CD14-positive monocyte (primary cell): ENCODE data around the gene DDX5. TPM values are rescaled to one million over a fixed set of nuclear protein-coding genes. Genes with fewer than 3 reads are reported as not detected.
A peak's percentile ranks its signal among the peaks of the same experiment; 100 is the strongest.
"Not testable (repeated sequence)": the region's sequence is repeated elsewhere in the genome, so short reads cannot be mapped to it uniquely, and the experiment has no call there.

Experiments used
- DNase-seq, 3 donors: peaks; one replicate each; pipeline ENCODE4 v3.0.0-alpha.2; 2011 to 2022
- H2AFZ ChIP-seq: 2 replicates; pipeline ENCODE4 v1.6.0; 2012; ENCODE audit warnings: mild to moderate bottlenecking, low read depth, low read length, inconsistent platforms; ENCODE audit not compliant: insufficient read depth, poor library complexity, severe bottlenecking
- H3K27ac ChIP-seq, 2 donors: 1 replicate in 1 of 2; 2 replicates in 1 of 2; pipeline ENCODE4 v1.5.1; 2012 to 2013; ENCODE audit warnings: low read length in 2 of 2, control low read depth in 1 of 2, inconsistent platforms in 1 of 2, low read depth in 1 of 2, mild to moderate bottlenecking in 1 of 2
- H3K27me3 ChIP-seq, 2 donors: one replicate each; pipeline versions ENCODE4 v1.6.0 to v1.6.1; 2011 to 2013; ENCODE audit warnings: low read length in 2 of 2; ENCODE audit not compliant: control insufficient read depth in 2 of 2, insufficient read depth in 2 of 2
- H3K36me3 ChIP-seq, 2 donors: replicated peaks in 1 of 2; 1 replicate in 1 of 2; 2 replicates in 1 of 2; pipeline versions ENCODE4 v1.5.1 to v1.6.1; 2012 to 2013; ENCODE audit warnings: low read length in 2 of 2, control low read depth in 1 of 2, inconsistent platforms in 1 of 2, mild to moderate bottlenecking in 1 of 2; ENCODE audit not compliant: insufficient read depth in 2 of 2, control insufficient read depth in 1 of 2
- H3K4me1 ChIP-seq, 2 donors: 1 replicate in 1 of 2; 2 replicates in 1 of 2; pipeline versions ENCODE4 v1.5.1 to v1.6.1; 2012 to 2013; ENCODE audit warnings: low read length in 2 of 2, control low read depth in 1 of 2, inconsistent platforms in 1 of 2, mild to moderate bottlenecking in 1 of 2, moderate library complexity in 1 of 2; ENCODE audit not compliant: insufficient read depth in 2 of 2, control insufficient read depth in 1 of 2
- H3K4me2 ChIP-seq: replicated peaks from 2 replicates; pipeline ENCODE3; 2012; ENCODE audit warnings: low read length, moderate library complexity, mild to moderate bottlenecking; ENCODE audit not compliant: poor library complexity, severe bottlenecking; ENCODE audit errors: extremely low read depth
- H3K4me3 ChIP-seq, 3 experiments: fragments of 200-600 bp in 1 of 3; sonication (generic) in 1 of 3; replicated peaks in 1 of 3; 1 replicate in 2 of 3; 2 replicates in 1 of 3; pipeline ENCODE4 v1.5.1; 2011 to 2013; ENCODE audit warnings: low read length in 3 of 3, mild to moderate bottlenecking in 3 of 3, control low read depth in 2 of 3, low read depth in 2 of 3, inconsistent platforms in 1 of 3, moderate library complexity in 1 of 3
- H3K79me2 ChIP-seq: 2 replicates; pipeline ENCODE4 v1.6.0; 2012; ENCODE audit warnings: mild to moderate bottlenecking, control low read depth, inconsistent platforms, low read length, moderate library complexity; ENCODE audit not compliant: insufficient read depth
- H3K9ac ChIP-seq: 2 replicates; pipeline ENCODE4 v1.6.0; 2017; ENCODE audit warnings: low read length, mild to moderate bottlenecking; ENCODE audit not compliant: insufficient read depth, poor library complexity, severe bottlenecking
- H3K9me3 ChIP-seq, 2 donors: replicated peaks in 1 of 2; 1 replicate in 1 of 2; 2 replicates in 1 of 2; pipeline versions ENCODE4 v1.5.1 to v1.6.1; 2012 to 2013; ENCODE audit warnings: low read length in 2 of 2, control low read depth in 1 of 2; ENCODE audit not compliant: control insufficient read depth in 1 of 2, insufficient read depth in 1 of 2
- H4K20me1 ChIP-seq: 2 replicates; pipeline ENCODE4 v1.6.0; 2012; ENCODE audit warnings: mild to moderate bottlenecking, low read length, control low read depth, moderate library complexity; ENCODE audit not compliant: insufficient read depth
- H3K27ac Mint-ChIP-seq, 7 donors: one replicate each; pipeline ENCODE4 v1.8.0; 2020; ENCODE audit warnings: mild to moderate bottlenecking in 7 of 7, mixed read lengths in 7 of 7, moderate library complexity in 6 of 7, inconsistent platforms in 2 of 7
- H3K27me3 Mint-ChIP-seq, 3 donors: one replicate each; pipeline ENCODE4 v1.8.0; 2021 to 2022; ENCODE audit warnings: low read depth in 3 of 3, mild to moderate bottlenecking in 3 of 3, mixed read lengths in 3 of 3, moderate library complexity in 3 of 3, inconsistent platforms in 1 of 3
- H3K36me3 Mint-ChIP-seq, 2 donors: one replicate each; pipeline ENCODE4 v1.8.0; 2020; ENCODE audit warnings: mixed read lengths in 2 of 2, inconsistent platforms in 1 of 2, mild to moderate bottlenecking in 1 of 2
- H3K4me1 Mint-ChIP-seq: one replicate; pipeline ENCODE4 v1.8.0; 2020; ENCODE audit warnings: mild to moderate bottlenecking, mixed read lengths
- H3K4me3 Mint-ChIP-seq, 2 donors: one replicate each; pipeline ENCODE4 v1.8.0; 2020; ENCODE audit warnings: mild to moderate bottlenecking in 2 of 2, mixed read lengths in 2 of 2, moderate library complexity in 1 of 2
- H3K9me3 Mint-ChIP-seq, 7 donors: one replicate each; pipeline ENCODE4 v1.8.0; 2020 to 2022; ENCODE audit warnings: mixed read lengths in 7 of 7, mild to moderate bottlenecking in 6 of 7, moderate library complexity in 6 of 7, inconsistent platforms in 2 of 7
- WGBS: methylation state at CpG from one replicate; pipeline ENCODE4 v1.1.5; 2013; ENCODE audit warnings: missing lambda C conversion rate; ENCODE audit not compliant: insufficient coverage; 5-methylcytosine and 5-hydroxymethylcytosine counted together
- intact Hi-C, 2 donors: fragments of 100-400 bp; cut with micrococcal nuclease; formaldehyde crosslinking; loops; one replicate each; pipeline versions ENCODE4 v1.15.0 to v1.15.1; 2023
- polyA plus RNA-seq, 3 donors: library from polyadenylated mRNA; depleted of rRNA in 1 of 3; unstranded in 2 of 3; stranded (reverse) in 1 of 3; fragments of 300-500 nt in 2 of 3; fragments of >200 nt in 1 of 3; fragmentation: Illumina TruSeq in 2 of 3; gene quantifications; 1 replicate in 2 of 3; 2 replicates in 1 of 3; pipeline ENCODE4 v1.2.3, GENCODE V29; 2012 to 2021
- TF ChIP-seq, protein P1 (sequence below): fragments of 200-600 bp; IDR thresholded peaks from one replicate; pipeline ENCODE4 v1.8.0; 2022; ENCODE audit warnings: antibody characterized with exemption, mild to moderate bottlenecking

Gene DDX5
- polyA plus RNA-seq, 3 donors, result 642 to 2,061 (median 777) TPM

DNA sequence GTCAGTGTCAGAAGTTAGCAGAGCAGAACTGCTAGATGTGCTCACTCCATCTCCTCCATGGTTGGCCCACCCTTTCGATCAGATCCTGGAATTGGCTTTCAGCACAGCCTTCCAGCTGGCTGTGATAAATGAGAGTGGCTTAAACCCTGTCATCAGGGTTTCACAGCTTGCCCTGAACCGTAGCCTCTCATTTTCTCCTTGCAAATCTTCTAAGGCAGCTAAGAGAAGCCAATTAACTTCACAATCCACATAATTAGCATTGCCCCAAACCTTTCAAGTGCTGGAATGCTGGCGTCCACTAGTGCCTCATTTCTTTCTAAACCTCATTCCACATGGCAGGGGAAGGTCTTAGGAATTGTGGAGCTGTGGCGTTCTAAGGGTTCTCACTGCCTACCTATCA is 35.5 kb downstream of the DDX5 start:
- no peak overlapping the region for H3K4me2 ChIP-seq
- no peak overlapping the region for H3K4me3 ChIP-seq
- H3K9ac ChIP-seq, result no peak overlapping the region
- no peak for DNase-seq
- TF ChIP-seq, protein P1, sequence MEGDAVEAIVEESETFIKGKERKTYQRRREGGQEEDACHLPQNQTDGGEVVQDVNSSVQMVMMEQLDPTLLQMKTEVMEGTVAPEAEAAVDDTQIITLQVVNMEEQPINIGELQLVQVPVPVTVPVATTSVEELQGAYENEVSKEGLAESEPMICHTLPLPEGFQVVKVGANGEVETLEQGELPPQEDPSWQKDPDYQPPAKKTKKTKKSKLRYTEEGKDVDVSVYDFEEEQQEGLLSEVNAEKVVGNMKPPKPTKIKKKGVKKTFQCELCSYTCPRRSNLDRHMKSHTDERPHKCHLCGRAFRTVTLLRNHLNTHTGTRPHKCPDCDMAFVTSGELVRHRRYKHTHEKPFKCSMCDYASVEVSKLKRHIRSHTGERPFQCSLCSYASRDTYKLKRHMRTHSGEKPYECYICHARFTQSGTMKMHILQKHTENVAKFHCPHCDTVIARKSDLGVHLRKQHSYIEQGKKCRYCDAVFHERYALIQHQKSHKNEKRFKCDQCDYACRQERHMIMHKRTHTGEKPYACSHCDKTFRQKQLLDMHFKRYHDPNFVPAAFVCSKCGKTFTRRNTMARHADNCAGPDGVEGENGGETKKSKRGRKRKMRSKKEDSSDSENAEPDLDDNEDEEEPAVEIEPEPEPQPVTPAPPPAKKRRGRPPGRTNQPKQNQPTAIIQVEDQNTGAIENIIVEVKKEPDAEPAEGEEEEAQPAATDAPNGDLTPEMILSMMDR, result no peak
- Mint-ChIP-seq H3K4me3 (no peak overlapping the region), H3K9me3 (peaks cover 0 to 2% (median 0%) of the 10 kb centered on the region in 7 donors), H3K4me1 (peaks cover 9% of the 10 kb centered on the region), H3K27ac (peak overlapping the region in 3 of 7 donors; percentile 9 to 61 (median 41)), H3K27me3 (peaks cover 0 to 2% (median 0%) of the 10 kb centered on the region in 3 donors), H3K36me3 (peaks cover 66 to 88% of the 10 kb centered on the region in 2 donors)
- no peaks in the 10 kb centered on the region for H3K9me3 ChIP-seq
- H3K4me1 ChIP-seq, result peaks cover 7 to 9% of the 10 kb centered on the region in 2 donors
- no peaks in the 10 kb centered on the region for H3K79me2 ChIP-seq
- no peak overlapping the region for H3K27ac ChIP-seq
- no peak overlapping the region for H2AFZ ChIP-seq
- H3K27me3 ChIP-seq, result no peaks in the 10 kb centered on the region
- H3K36me3 ChIP-seq, result peaks cover 56 to 85% of the 10 kb centered on the region in 2 donors
- intact Hi-C loops, result no loop called here
- WGBS, result 100% methylated on average over 1 of the region's 4 CpGs
- H4K20me1 ChIP-seq, result peaks cover 5% of the 10 kb centered on the region

DNA sequence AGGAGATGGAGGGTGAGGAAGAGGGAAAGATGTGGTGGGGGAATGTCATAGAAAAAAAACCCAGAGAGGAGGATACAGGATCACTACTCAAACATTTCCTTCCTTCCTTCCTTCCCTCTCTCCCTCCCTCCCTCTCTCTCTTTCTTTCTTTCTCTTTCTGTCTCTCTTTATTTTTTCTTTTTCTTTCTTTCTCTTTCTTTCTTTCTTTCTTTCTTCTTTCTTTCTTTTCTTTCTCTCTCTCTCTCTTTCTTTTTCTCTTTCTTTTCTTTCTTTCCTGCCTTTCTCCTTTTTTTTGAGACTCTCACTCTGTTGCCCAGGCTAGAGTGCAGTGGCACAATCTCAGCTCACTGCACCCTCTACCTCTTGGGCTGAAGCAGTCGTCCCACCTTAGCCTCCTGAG is 39.3 kb downstream of the DDX5 start:
- Mint-ChIP-seq H3K27ac (peak overlapping the region in 3 of 7 donors; percentile 2 to 79 (median 61)), H3K36me3 (peaks cover 81 to 97% of the 10 kb centered on the region in 2 donors)
- H3K4me3 ChIP-seq, H3K79me2 ChIP-seq, H3K27me3 ChIP-seq, H4K20me1 ChIP-seq, H3K27ac ChIP-seq, H3K4me2 ChIP-seq, DNase-seq, H3K4me1 ChIP-seq, intact Hi-C loops, H3K4me3 Mint-ChIP-seq, H2AFZ ChIP-seq, H3K9me3 Mint-ChIP-seq, H3K9ac ChIP-seq, H3K4me1 Mint-ChIP-seq, H3K9me3 ChIP-seq, H3K27me3 Mint-ChIP-seq: not testable (repeated sequence)
- H3K36me3 ChIP-seq, result peaks cover 77 to 98% of the 10 kb centered on the region in 2 donors
- WGBS, result no CpG with 5 or more reads among the region's 1 CpG
